AG04450 (cell line): ENCODE measurements around the gene PPFIBP2. TPM values are rescaled to one million over a fixed set of nuclear protein-coding genes. Genes with fewer than 3 reads are reported as not detected.

Experiments
- CTCF ChIA-PET: fragments of 300-600, 350-600 bp; formaldehyde crosslinking; extraction: SDS; loops from one replicate; lab custom pipeline; 2022; ENCODE audit warnings: antibody characterized with exemption, inconsistent platforms; lab: Charles Lee
- POLR2A ChIA-PET: fragments of 350-600 bp; formaldehyde crosslinking; extraction: SDS; loops from one replicate; lab custom pipeline; 2021; ENCODE audit warnings: antibody characterized with exemption, inconsistent platforms; lab: Yijun Ruan, JAX
- DNase-seq: peaks from one replicate; pipeline ENCODE4 v3.0.0-alpha.2; 2011; ENCODE audit warnings: low read depth, low spot score
- H3K27ac ChIP-seq: one replicate; pipeline ENCODE4 v1.5.1; 2012; ENCODE audit warnings: low read depth, low read length, control low read depth
- H3K27me3 ChIP-seq: one replicate; pipeline ENCODE4 v1.6.0; 2012; ENCODE audit warnings: low read length; ENCODE audit not compliant: control insufficient read depth, insufficient read depth
- H3K4me3 ChIP-seq: 2 replicates; pipeline ENCODE4 v1.5.1; 2011; ENCODE audit warnings: mild to moderate bottlenecking, low read depth, low read length, control low read depth
- H3K9me3 ChIP-seq: 2 replicates; pipeline ENCODE4 v1.5.1; 2012; ENCODE audit warnings: low read length; ENCODE audit not compliant: control insufficient read depth, insufficient read depth
- polyA plus RNA-seq: library from polyadenylated mRNA; depleted of rRNA; stranded (reverse); fragments of >200 nt; gene quantifications from 2 replicates; pipeline ENCODE4 v1.2.3, GENCODE V29; 2011
- TF ChIP-seq, protein P1 (sequence below): IDR thresholded peaks from 2 replicates; pipeline ENCODE4 v1.5.1; 2011; ENCODE audit warnings: low read depth, low read length, control low read depth, inconsistent platforms

Gene PPFIBP2
- polyA plus RNA-seq, 1 experiment, result 4.1 TPM

GRCh38 chr11:7600205-7600775 is 86.5 kb downstream of the PPFIBP2 start:
- POLR2A ChIA-PET, result no interaction called here
- H3K9me3 ChIP-seq, result no peaks in the 10 kb centered on the region
- H3K27ac ChIP-seq, result no peak overlapping the region
- no peaks in the 10 kb centered on the region for H3K27me3 ChIP-seq
- no peak overlapping the region for H3K4me3 ChIP-seq
- TF ChIP-seq, protein P1, sequence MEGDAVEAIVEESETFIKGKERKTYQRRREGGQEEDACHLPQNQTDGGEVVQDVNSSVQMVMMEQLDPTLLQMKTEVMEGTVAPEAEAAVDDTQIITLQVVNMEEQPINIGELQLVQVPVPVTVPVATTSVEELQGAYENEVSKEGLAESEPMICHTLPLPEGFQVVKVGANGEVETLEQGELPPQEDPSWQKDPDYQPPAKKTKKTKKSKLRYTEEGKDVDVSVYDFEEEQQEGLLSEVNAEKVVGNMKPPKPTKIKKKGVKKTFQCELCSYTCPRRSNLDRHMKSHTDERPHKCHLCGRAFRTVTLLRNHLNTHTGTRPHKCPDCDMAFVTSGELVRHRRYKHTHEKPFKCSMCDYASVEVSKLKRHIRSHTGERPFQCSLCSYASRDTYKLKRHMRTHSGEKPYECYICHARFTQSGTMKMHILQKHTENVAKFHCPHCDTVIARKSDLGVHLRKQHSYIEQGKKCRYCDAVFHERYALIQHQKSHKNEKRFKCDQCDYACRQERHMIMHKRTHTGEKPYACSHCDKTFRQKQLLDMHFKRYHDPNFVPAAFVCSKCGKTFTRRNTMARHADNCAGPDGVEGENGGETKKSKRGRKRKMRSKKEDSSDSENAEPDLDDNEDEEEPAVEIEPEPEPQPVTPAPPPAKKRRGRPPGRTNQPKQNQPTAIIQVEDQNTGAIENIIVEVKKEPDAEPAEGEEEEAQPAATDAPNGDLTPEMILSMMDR, result no peak
- CTCF ChIA-PET, result interaction anchor here (2.6 kb wide), 1 partner anchor 29 kb away, joined by 13 read pairs; no protein-coding TSS in a partner anchor
- DNase-seq, result peak; percentile 42

DNA sequence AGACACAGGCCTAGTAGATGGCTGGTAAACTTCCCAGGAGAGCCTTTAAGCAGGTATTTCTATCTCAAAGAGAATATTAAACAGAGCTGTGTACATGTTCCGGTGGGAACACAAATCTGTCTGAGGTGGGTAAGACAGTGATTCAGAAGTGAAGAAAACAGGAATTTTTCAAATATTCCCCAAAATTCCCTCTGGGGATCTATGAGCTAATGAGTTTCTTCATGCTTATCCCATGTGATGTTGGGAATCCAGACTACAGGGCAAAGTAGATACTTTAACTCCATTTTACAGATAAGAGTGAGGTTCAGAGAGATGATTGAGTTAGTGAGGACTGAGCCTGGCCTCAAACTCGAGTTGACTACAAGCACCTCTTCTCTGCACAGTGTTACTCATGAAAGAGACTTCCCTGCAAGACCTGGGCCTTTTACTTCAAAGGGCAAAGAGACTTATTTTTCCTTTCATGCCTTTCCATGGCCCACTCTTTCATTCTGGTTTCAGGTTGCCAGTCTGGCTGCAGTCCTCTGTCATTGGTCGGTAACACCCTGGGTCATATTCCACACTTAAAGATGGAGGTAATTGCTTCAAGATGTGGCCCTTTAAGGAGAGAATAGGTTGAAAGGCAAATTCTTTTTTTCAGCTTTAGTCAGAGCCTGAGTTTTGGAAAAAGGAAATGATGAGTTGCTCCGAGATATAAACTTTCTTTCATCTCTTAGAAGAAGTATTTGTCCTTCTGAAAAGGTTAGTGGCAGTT is 89.4 kb downstream of the PPFIBP2 start:
- no peaks in the 10 kb centered on the region for H3K27me3 ChIP-seq
- H3K4me3 ChIP-seq, result no peak overlapping the region
- no peaks in the 10 kb centered on the region for H3K9me3 ChIP-seq
- POLR2A ChIA-PET, result no interaction called here
- TF ChIP-seq, protein P1, result no peak
- CTCF ChIA-PET, result interaction anchor here (0.5 to 1.9 kb wide), 3 partner anchors 32 to 161 kb away, joined by 3 to 7 read pairs (median 3); no protein-coding TSS in a partner anchor
- no peak for DNase-seq
- no peak overlapping the region for H3K27ac ChIP-seq

DNA sequence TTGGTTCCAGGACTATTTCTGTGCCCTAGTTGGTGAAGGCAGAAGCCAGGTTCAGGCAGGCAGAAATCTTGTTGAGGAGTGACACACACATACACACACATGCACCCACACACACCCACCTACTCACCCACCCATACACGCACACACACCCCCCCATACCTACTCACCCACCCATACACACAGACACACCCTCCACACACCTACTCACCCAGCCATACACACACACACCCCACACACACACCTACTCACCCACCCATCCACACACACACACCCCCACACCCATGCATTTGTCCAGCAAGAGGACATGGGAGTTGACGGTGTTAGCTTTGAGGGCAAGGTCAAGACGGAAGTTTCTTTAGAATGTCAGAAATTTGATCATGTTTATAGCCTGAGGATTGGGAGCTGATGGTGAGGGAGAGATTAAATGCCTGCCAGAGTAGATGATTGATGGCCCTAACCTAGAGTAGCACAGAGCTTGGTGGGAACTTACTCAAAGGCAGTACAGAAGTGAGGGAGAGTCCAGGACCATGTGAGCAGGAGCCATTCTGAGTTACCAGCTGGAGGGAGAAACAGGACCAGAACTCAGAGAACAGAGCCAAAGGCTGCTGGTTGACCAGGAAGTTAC is 90.6 kb downstream of the PPFIBP2 start:
- no peaks in the 10 kb centered on the region for H3K9me3 ChIP-seq
- H3K4me3 ChIP-seq, result no peak overlapping the region
- H3K27ac ChIP-seq, result no peak overlapping the region
- POLR2A ChIA-PET, result no interaction called here
- TF ChIP-seq, protein P1, result no peak
- DNase-seq, result no peak
- CTCF ChIA-PET, result no interaction called here
- H3K27me3 ChIP-seq, result no peaks in the 10 kb centered on the region

GRCh38 chr11:7605186-7605943 is 91.6 kb downstream of the PPFIBP2 start:
- Histone ChIP-seq H3K27ac (peak overlapping the region; percentile 23), H3K9me3 (no peaks in the 10 kb centered on the region), H3K27me3 (no peaks in the 10 kb centered on the region), H3K4me3 (no peak overlapping the region)
- TF ChIP-seq, protein P1, result no peak
- CTCF ChIA-PET, result interaction anchor here (0.6 to 2.3 kb wide), 3 partner anchors 34 to 89 kb away, joined by 3 to 8 read pairs (median 5); no protein-coding TSS in a partner anchor
- POLR2A ChIA-PET, result no interaction called here
- no peak for DNase-seq
